Right cardiac atrium (tissue), 5 donors: ENCODE results near the gene CD99. TPM values are rescaled to one million over a fixed set of nuclear protein-coding genes. Genes with fewer than 3 reads are reported as not detected.

Source experiments
- ATAC-seq, 2 donors: fragments of 200-7000 bp; cut with Tn5 transposase; one replicate each; pipeline versions ENCODE4 v1.8.0 to v1.9.1; 2020; ENCODE audit warnings: moderate library complexity in 2 of 2, mild to moderate bottlenecking in 1 of 2
- DNase-seq, 3 donors: peaks; one replicate each; pipeline ENCODE4 v3.0.0-alpha.2; 2020
- H3K27ac ChIP-seq: one replicate; pipeline ENCODE4 v1.5.1; 2013; ENCODE audit warnings: mild to moderate bottlenecking, low read length, control low read depth, moderate library complexity
- H3K27me3 ChIP-seq: one replicate; pipeline ENCODE4 v1.6.1; 2013; ENCODE audit not compliant: control insufficient read depth, insufficient read depth
- H3K4me1 ChIP-seq: one replicate; pipeline ENCODE4 v1.6.1; 2013; ENCODE audit warnings: low read length; ENCODE audit not compliant: control insufficient read depth, insufficient read depth
- H3K4me3 ChIP-seq: one replicate; pipeline ENCODE4 v1.5.1; 2013; ENCODE audit warnings: low read length, control low read depth
- H3K9me3 ChIP-seq: one replicate; pipeline ENCODE4 v1.6.1; 2013; ENCODE audit warnings: low read length; ENCODE audit not compliant: control insufficient read depth
- WGBS: extraction: QIAGEN DNeasy Blood & Tissue Kit; methylation state at CpG from one replicate; pipeline ENCODE4 v1.1.7; 2013; 5-methylcytosine and 5-hydroxymethylcytosine counted together
- intact Hi-C, 4 donors: fragments of 100-400 bp; cut with DNase I; formaldehyde crosslinking; loops; one replicate each; pipeline versions ENCODE4 v1.11.0 to v1.14.0; 2022 to 2023
- polyA plus RNA-seq: library from polyadenylated mRNA; stranded (reverse); fragments of 200-250 nt; gene quantifications from one replicate; pipeline ENCODE4 v1.2.3, GENCODE V29; 2013
- total RNA-seq, 4 donors: library from RNA; stranded (reverse); fragmentation: NEBNext Ultra II Directional; extraction: Animal tissue kit (Norgen Biotek cat#: 25700); gene quantifications; one replicate each; pipeline ENCODE4 v1.2.1, GENCODE V29; 2021
- donor health status: healthy with polysubstance abuse.
- donor health status: DM: no; HTN: yes; CAD: no.
- donor health status: DM: no; HTN: no; CAD: no.
- donor health status: DM: no; HTN: yes; CAD: no; lungs with severe emphysema.
- donor health status: DM: yes; HTN: yes; CAD: no.

CD99 gene
- total and polyA plus RNA-seq, 5 donors: 230 to 387 (median 337) TPM

DNA sequence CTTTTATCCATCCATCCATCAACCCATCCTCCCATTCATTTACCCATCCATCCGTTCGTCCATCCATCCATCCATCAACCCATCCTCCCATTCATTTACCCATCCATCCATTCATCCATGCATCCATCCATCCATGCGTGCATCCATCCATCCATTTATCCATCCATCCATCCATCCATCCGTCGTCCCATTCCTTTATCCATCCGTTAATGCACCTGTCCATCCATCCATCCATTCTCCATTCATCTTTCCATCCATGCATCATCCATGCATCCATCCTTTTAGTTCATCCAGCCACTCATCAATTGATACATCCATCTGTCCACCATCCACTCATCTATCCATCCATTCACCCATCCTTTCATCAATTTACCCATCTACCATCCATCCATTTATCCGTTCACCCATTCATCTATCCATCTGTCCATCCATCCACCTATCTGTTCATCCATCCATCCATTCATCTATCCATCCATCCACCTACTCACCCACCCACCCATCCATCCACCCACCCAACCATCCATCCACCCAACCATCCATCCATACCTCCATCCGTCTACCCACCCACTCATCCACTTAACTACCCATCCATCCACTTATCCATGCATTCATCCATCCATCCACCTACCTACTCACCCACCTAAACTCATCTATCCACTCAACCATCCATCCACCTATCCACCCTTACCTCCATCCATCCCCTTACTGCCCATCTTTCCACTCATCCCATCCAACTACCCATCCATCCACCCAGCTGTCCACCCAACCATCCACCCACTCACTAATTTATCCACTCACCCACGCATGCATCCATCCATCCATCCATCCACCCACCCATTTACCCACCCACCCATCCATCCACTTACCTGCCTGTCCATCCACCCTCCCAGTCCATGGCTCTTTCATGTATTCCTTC, 9.6 kb downstream of the CD99 start:
- H3K9me3 ChIP-seq: no peaks in the 10 kb centered on the region
- no peak for DNase-seq
- H3K4me1 ChIP-seq: peaks cover 55% of the 10 kb centered on the region
- H3K4me3 ChIP-seq: no peak overlapping the region
- 97% methylated on average over 9 of the region's 9 CpGs for WGBS
- peak overlapping the region; percentile 88 for H3K27ac ChIP-seq
- no peak for ATAC-seq
- H3K27me3 ChIP-seq: no peaks in the 10 kb centered on the region
- intact Hi-C loops: no loop called here

GRCh38 chrX:2701600-2701999, 10.5 kb downstream of the CD99 start:
- Histone ChIP-seq H3K4me1 (peaks cover 58% of the 10 kb centered on the region), H3K27me3 (no peaks in the 10 kb centered on the region), H3K27ac (peak overlapping the region; percentile 88), H3K9me3 (no peaks in the 10 kb centered on the region), H3K4me3 (no peak overlapping the region)
- ATAC-seq (peak in 1 of 2 donors; percentile 37), DNase-seq (peak in 1 of 3 donors; percentile 71)
- intact Hi-C loops: no loop called here
- 44% methylated on average over 6 of the region's 6 CpGs for WGBS

DNA sequence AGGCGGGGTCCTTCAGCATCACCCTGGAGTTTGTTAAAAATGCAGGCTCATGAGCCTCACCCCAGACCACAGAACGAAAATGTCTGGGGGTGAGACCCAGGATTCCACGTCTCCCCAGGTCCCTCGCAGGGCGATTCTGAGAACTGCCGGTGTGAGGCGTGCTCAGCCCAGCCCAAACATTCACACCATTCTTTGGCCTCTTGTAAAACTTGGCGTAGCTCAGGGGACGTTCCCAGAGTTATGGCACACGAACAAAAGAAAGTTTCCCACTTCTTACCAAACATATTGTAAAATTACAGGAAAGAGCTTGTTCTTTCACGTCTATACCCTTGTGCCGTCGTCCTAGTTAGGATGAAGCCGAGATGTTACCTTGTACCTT, 12.9 kb downstream of the CD99 start:
- no peak overlapping the region for H3K4me3 ChIP-seq
- ATAC-seq (peak; percentile 58 to 74), DNase-seq (peak in 1 of 3 donors; percentile 62)
- 35% methylated on average over 14 of the region's 14 CpGs for WGBS
- no peaks in the 10 kb centered on the region for H3K9me3 ChIP-seq
- H3K27ac ChIP-seq: peak overlapping the region; percentile 97
- intact Hi-C loops: no loop called here
- H3K4me1 ChIP-seq: peaks cover 62% of the 10 kb centered on the region
- no peaks in the 10 kb centered on the region for H3K27me3 ChIP-seq

DNA sequence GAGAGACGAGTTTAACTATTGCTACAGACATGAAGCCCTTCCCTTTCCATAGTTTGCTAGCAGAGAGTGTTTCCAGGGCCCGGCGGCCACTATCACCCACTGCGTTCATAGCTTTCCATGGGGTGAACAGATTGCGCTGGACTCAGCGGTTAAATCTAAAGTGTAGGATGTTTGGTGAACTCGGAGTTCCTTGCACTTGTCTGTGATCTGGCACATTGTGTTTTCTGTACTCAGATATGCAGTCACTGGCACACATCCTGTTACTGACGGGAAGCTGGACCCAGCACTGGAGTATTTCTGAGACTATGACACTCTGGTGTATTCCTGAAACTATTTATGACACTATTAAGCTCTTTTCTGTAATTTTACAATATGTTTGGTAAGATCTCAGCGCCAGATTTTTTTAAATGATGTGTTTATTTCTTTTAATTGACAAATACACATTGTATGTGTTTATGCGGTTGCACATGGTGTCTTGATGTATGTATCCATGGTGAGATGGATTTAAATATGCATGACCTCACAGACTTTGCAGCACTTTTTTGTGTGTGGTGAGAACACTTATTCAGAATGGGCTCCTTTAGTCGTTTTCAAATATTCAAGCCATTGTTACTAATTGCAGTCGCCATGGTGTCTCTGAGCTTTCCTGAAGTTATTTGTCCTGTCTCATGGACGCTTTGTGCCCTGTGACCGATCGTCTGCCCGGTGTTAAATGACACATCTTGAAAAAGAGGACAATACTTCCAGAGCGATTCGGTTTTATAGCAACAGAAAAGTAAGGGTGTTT, 14.1 kb downstream of the CD99 start:
- WGBS: 43% methylated on average over 18 of the region's 18 CpGs
- no peaks in the 10 kb centered on the region for H3K9me3 ChIP-seq
- intact Hi-C loops: no loop called here
- peak in 2 of 3 donors; percentile 31 to 80 for DNase-seq
- ATAC-seq: peak; percentile 80 to 82
- peaks cover 68% of the 10 kb centered on the region for H3K4me1 ChIP-seq
- no peaks in the 10 kb centered on the region for H3K27me3 ChIP-seq
- H3K27ac ChIP-seq: peak overlapping the region; percentile 97
- H3K4me3 ChIP-seq: no peak overlapping the region

DNA sequence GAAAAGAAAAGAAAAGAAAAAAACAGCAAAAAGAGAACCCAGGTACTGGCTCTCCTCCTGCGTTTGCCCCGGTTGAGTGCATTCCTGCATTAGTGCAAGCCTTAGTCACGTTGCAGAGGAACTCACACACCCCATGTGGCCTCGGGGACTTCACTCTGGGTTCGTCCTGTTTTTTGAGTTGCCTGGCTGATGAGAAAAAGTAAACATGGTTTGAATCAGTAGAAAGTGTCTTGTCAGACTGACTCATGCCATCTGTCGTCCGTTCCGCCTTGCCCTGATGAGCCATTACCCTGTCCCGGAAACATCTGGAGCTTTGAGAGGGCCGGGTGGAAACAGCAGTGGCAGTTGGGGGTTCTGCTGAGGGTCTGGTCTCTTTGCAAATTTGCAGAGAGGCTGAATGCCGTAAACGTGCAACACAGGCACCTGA, 16.3 kb downstream of the CD99 start:
- Histone ChIP-seq H3K9me3 (no peaks in the 10 kb centered on the region), H3K4me1 (peaks cover 56% of the 10 kb centered on the region), H3K27me3 (no peaks in the 10 kb centered on the region), H3K27ac (peak overlapping the region; percentile 79), H3K4me3 (no peak overlapping the region)
- DNase-seq (peak in 2 of 3 donors; percentile 40 to 64), ATAC-seq (peak; percentile 18 to 23)
- WGBS: 15% methylated on average over 12 of the region's 12 CpGs
- intact Hi-C loops: no loop called here

DNA sequence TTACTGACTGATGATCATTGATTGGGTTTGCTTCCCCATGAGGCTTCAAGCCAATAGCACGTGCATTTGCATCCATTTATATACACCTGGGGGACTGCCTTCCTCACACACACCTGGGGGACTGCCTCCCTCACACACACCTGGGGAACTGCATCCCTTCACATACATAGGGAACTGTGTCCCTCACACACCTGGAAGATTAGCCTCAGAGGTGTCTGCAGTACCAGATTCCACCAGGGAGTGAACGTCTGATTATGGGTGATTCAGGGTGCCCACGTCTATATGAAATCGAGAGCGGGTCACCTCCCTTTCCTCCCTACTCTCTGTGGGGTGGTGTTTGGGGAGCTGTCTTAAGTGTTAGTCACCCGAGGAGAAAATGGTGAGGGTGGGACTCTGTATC, 16.9 kb downstream of the CD99 start:
- ATAC-seq: no peak
- no peak for DNase-seq
- H3K4me3 ChIP-seq: no peak overlapping the region

DNA sequence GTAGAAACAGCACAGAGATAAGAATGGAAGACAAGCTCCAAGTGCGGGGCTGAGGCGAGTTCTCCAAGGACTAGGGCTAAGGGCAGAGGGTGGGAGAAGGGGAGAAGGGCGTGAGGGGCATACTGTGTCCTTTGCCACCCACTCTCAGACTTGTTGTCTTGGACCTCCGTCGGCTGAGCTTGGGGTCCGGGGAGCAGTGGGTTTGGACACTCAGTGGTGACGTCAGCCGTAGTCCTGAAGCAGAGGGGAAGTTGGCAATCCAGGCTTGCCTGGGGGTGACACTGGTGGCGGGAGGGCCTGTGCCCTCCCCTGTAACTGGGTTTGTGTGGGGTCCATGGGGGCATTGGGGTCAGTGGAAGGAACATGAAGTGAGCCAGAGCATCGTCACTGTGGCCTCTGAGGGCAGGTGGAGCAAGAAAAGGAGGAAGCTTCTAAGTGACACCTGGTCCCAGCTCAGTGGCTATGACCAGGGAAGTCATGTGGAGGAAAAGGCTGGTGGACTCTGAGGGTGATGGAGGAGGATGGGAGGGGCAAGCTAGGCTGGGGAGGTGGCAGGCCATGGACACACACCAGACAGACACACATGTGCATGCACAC, 17.6 kb downstream of the CD99 start:
- 71% methylated on average over 10 of the region's 10 CpGs for WGBS
- ATAC-seq (no peak), DNase-seq (no peak)
- no peaks in the 10 kb centered on the region for H3K9me3 ChIP-seq
- peak overlapping the region; percentile 79 for H3K27ac ChIP-seq
- no peaks in the 10 kb centered on the region for H3K27me3 ChIP-seq
- intact Hi-C loops: no loop called here
- peaks cover 48% of the 10 kb centered on the region for H3K4me1 ChIP-seq
- H3K4me3 ChIP-seq: no peak overlapping the region

More for the DNA sequence above, 16.9 kb downstream of the CD99 start:
- H3K4me1 ChIP-seq: peaks cover 54% of the 10 kb centered on the region
- no peaks in the 10 kb centered on the region for H3K27me3 ChIP-seq
- 64% methylated on average over 6 of the region's 6 CpGs for WGBS
- H3K9me3 ChIP-seq: no peaks in the 10 kb centered on the region
- H3K27ac ChIP-seq: peak overlapping the region; percentile 79
- intact Hi-C loops: no loop called here

- DNase-seq (no peak), ATAC-seq (no peak)
- H3K4me1 ChIP-seq: peaks cover 41% of the 10 kb centered on the region
- H3K9me3 ChIP-seq: no peaks in the 10 kb centered on the region
- WGBS: 81% methylated on average over 9 of the region's 9 CpGs
- H3K4me3 ChIP-seq: peak overlapping the region; percentile 2
- no peaks in the 10 kb centered on the region for H3K27me3 ChIP-seq
- intact Hi-C loops: no loop called here
- H3K27ac ChIP-seq: no peak overlapping the region
Measured at GRCh38 chrX:2709556-2709955, 18.5 kb downstream of the CD99 start.

DNA sequence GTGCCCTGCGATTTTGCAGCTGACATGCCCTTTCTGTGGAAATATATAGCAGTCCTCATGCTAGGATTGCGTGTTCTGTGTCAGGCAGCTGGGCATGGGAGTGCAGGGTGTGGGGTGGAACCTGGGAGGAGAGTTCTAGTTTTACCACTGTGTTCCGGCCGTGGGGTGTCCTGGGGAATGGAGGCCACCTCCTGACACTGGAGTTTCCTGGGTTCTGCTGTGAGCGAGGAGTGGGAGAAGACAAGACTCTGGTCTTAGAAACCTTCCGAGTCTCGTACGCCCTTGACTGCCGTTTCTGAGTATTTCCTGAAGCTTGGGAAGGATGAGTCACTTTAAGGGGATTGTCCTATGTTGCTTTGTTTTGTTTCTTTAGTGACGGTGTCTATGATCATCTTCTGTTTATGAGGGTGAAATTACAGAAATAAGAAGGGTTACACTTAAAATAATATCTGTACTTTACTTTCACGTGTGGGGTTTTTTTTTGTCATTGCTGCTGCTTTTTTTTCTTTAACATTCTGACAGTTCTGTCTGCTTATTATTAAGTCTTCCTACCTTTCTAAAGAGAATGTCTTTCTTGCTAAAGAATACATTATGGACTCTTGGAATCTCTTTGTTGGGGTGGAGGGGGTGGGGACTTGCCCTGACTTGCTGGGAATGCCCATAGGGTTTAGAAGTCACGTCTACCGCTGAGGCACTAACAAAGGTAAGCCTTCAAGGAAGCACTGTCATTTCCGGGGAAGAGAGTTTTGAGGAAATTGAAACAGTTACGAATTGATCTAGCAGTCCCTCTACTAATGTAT, 19.1 kb downstream of the CD99 start:
- intact Hi-C loops: no loop called here
- no peaks in the 10 kb centered on the region for H3K9me3 ChIP-seq
- DNase-seq (peak in 2 of 3 donors; percentile 26 to 52), ATAC-seq (peak; percentile 35 to 74)
- 29% methylated on average over 15 of the region's 15 CpGs for WGBS
- peaks cover 36% of the 10 kb centered on the region for H3K4me1 ChIP-seq
- H3K4me3 ChIP-seq: peak overlapping the region; percentile 2
- H3K27ac ChIP-seq: peak overlapping the region; percentile 71
- no peaks in the 10 kb centered on the region for H3K27me3 ChIP-seq

DNA sequence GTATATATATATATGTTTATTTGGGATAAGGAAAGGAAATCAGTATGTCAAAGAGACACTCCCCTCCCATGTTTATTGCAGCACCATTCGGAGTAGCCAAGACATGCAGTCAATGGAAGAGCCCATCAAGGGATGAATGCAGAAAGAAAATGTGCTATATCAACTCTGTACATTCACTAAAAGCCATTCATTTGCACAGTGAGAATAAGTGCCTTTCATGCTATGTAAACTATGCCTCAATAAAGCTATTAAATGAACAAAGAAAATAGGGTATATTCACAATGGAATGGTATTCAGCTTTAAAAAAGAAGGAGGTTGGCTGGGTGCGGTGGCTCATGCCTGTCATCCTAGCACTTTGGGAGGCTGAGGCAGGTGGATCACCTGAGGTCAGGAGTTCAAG, 20.3 kb downstream of the CD99 start:
- intact Hi-C loops: no loop called here
- no peak overlapping the region for H3K27ac ChIP-seq
- no peaks in the 10 kb centered on the region for H3K9me3 ChIP-seq
- 96% methylated on average over 2 of the region's 2 CpGs for WGBS
- peaks cover 30% of the 10 kb centered on the region for H3K4me1 ChIP-seq
- DNase-seq (no peak), ATAC-seq (no peak)
- H3K4me3 ChIP-seq: no peak overlapping the region
- no peaks in the 10 kb centered on the region for H3K27me3 ChIP-seq
